Heart left ventricle (tissue), 13 donors: ENCODE results near the gene DDA1.

Experiments
- CTCF ChIP-seq, 12 donors: fragments of 200-600 bp; sonication (generic) in 4 of 12; IDR thresholded peaks; one replicate each; pipeline versions ENCODE4 v1.5.0 to v1.8.0; 2018 to 2022; ENCODE audit warnings: antibody characterized with exemption in 12 of 12, mild to moderate bottlenecking in 5 of 12
- POLR2A ChIP-seq, 2 donors: fragments of 450-650 bp; IDR thresholded peaks; one replicate each; pipeline ENCODE4 v1.6.1; 2017; ENCODE audit warnings: antibody characterized with exemption in 2 of 2, mild to moderate bottlenecking in 2 of 2, moderate library complexity in 2 of 2
- donor health status: ischemic (EF 13 %, LVEDD 7.1; RV severe dilation, severe dysfunction).
- donor health status: DM: no; HTN: yes; CAD: no.
- donor health status: DM: no; HTN: no; CAD: no.
- donor health status: ischemic (EF 25% LVEDD 6.9; RV normal size, moderate dysfunction).
- donor health status: ischemic (EF 25% LVEDD 5.7; RV mildly dilated, moderate dysfunction).
- donor health status: ischemic (EF 35%, LVEDD 5.7; RV mildly dilated, moderate dysfunction).
- donor health status: nonischemic (EF 11% LVEDD 7.7; RV severe dilation, severe dysfunction).
- donor health status: DM: yes; HTN: yes; CAD: no.
- donor health status: PGD.
- donor health status: ischemic (EF 29% LVEDD 5.4; RV normal size, mild dysfunction).
- donor health status: nonischemic (EF 23%, LVEDD 6.1; RV moderate dilation, normal function).

GRCh38 chr19:17357078-17357666, 47.8 kb downstream of the DDA1 start:
- no peak for TF ChIP-seq CTCF (IDR thresholded peaks at IDR 0.05)
- no peak for TF ChIP-seq POLR2A (IDR thresholded peaks at IDR 0.05)
